MM.1S (cell line): Measurements from ENCODE around the gene CCR9.

ENCODE experiments used
- DNase-seq: peaks from one replicate; pipeline ENCODE4 v3.0.0-alpha.2; 2015
- H2AFZ ChIP-seq: fragments of 300-600 bp; sonication (generic); 2 replicates; pipeline ENCODE4 v1.6.0; 2016; ENCODE audit warnings: antibody characterized with exemption, low read length
- H3F3A ChIP-seq: fragments of 300-600 bp; sonication (generic); 2 replicates; pipeline ENCODE4 v1.6.1; 2016; ENCODE audit warnings: mild to moderate bottlenecking, antibody characterized with exemption, low read length, moderate library complexity, mixed read lengths; ENCODE audit not compliant: insufficient read depth
- H3K27ac ChIP-seq: fragments of 300-600 bp; sonication (generic); 2 replicates; pipeline ENCODE4 v1.5.1; 2016; ENCODE audit warnings: mild to moderate bottlenecking, low read length
- H3K27me3 ChIP-seq: fragments of 300-600 bp; sonication (generic); replicated peaks from 2 replicates; pipeline ENCODE4 v1.6.0; 2016; ENCODE audit warnings: low read length; ENCODE audit not compliant: insufficient read depth
- H3K36me3 ChIP-seq: fragments of 300-600 bp; sonication (generic); replicated peaks from 2 replicates; pipeline ENCODE4 v1.6.1; 2016; ENCODE audit warnings: mild to moderate bottlenecking, low read length, mixed read lengths; ENCODE audit not compliant: insufficient read depth
- H3K4me1 ChIP-seq: fragments of 300-600 bp; sonication (generic); 2 replicates; pipeline ENCODE4 v1.6.1; 2016; ENCODE audit warnings: low read length, mixed read lengths
- H3K4me2 ChIP-seq: fragments of 300-600 bp; sonication (generic); 2 replicates; pipeline ENCODE4 v1.6.0; 2016; ENCODE audit warnings: low read depth, low read length
- H3K4me3 ChIP-seq: fragments of 300-600 bp; sonication (generic); 2 replicates; pipeline ENCODE4 v1.5.1; 2016; ENCODE audit warnings: low read length, mixed read lengths
- H3K79me2 ChIP-seq: fragments of 300-600 bp; sonication (generic); 2 replicates; pipeline ENCODE4 v1.6.1; 2016; ENCODE audit warnings: mixed run types, low read length, mixed read lengths
- H3K9ac ChIP-seq: fragments of 300-600 bp; sonication (generic); 2 replicates; pipeline ENCODE4 v1.6.1; 2016; ENCODE audit warnings: low read length, mixed read lengths
- H3K9me2 ChIP-seq: fragments of 300-600 bp; sonication (generic); replicated peaks from 2 replicates; pipeline ENCODE4 v1.6.1; 2016; ENCODE audit warnings: mild to moderate bottlenecking, low read length, mixed read lengths; ENCODE audit not compliant: insufficient read depth
- H3K9me3 ChIP-seq: fragments of 300-600 bp; sonication (generic); replicated peaks from 2 replicates; pipeline ENCODE4 v1.6.1; 2016; ENCODE audit warnings: mild to moderate bottlenecking, low read length, mixed read lengths; ENCODE audit not compliant: insufficient read depth
- H4K20me1 ChIP-seq: fragments of 300-600 bp; sonication (generic); 2 replicates; pipeline ENCODE4 v1.6.1; 2016; ENCODE audit warnings: mild to moderate bottlenecking, low read length, moderate library complexity, mixed read lengths; ENCODE audit not compliant: insufficient read depth
- EZH2 ChIP-seq: fragments of 300-600 bp; sonication (generic); optimal IDR thresholded peaks from 2 replicates; pipeline ENCODE3; 2017; ENCODE audit warnings: low read depth, mild to moderate bottlenecking, antibody characterized with exemption, low read length, mixed read lengths
- EZH2phosphoT487 ChIP-seq: fragments of 300-600 bp; sonication (generic); IDR thresholded peaks from 2 replicates; pipeline ENCODE4 v1.6.1; 2018; ENCODE audit warnings: antibody characterized with exemption, low read length
- TF ChIP-seq, protein P1 (sequence below): fragments of 300-600 bp; sonication (generic); IDR thresholded peaks from 2 replicates; pipeline ENCODE4 v1.5.1; 2016; ENCODE audit warnings: antibody characterized with exemption, low read length, mixed read lengths

Gene CCR9

DNA sequence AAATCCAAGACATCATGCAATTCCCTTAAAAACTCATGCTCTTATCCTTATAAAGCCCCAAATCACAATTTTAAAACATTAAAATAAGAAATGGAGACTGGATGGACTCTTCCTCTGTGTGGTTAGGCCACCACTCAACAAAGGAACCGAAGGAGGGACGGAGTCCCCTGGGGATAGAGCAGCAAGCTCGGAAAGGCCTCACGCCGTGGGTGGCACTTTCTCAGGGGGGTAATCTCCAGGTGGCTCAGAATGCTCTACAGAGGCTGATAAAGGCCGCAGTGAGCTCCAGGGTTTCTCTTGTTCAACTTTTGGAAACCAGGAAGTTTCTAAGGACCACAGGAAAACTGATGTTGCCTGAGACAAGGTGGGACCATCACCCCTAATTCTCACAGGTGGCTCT is 23.2 kb downstream of the CCR9 start:
- Histone ChIP-seq H3K9me2 (no peaks in the 10 kb centered on the region), H3K27ac (no peak overlapping the region), H3K79me2 (no peaks in the 10 kb centered on the region), H3K36me3 (no peaks in the 10 kb centered on the region), H3K27me3 (no peaks in the 10 kb centered on the region), H3K9ac (no peak overlapping the region), H3K4me2 (no peak overlapping the region), H4K20me1 (no peaks in the 10 kb centered on the region), H2AFZ (no peak overlapping the region), H3K4me3 (no peak overlapping the region), H3K9me3 (no peaks in the 10 kb centered on the region), H3F3A (no peaks in the 10 kb centered on the region), H3K4me1 (no peaks in the 10 kb centered on the region)
- no peak for DNase-seq
- TF ChIP-seq EZH2 (no peak), EZH2phosphoT487 (no peak)
- TF ChIP-seq, protein P1, sequence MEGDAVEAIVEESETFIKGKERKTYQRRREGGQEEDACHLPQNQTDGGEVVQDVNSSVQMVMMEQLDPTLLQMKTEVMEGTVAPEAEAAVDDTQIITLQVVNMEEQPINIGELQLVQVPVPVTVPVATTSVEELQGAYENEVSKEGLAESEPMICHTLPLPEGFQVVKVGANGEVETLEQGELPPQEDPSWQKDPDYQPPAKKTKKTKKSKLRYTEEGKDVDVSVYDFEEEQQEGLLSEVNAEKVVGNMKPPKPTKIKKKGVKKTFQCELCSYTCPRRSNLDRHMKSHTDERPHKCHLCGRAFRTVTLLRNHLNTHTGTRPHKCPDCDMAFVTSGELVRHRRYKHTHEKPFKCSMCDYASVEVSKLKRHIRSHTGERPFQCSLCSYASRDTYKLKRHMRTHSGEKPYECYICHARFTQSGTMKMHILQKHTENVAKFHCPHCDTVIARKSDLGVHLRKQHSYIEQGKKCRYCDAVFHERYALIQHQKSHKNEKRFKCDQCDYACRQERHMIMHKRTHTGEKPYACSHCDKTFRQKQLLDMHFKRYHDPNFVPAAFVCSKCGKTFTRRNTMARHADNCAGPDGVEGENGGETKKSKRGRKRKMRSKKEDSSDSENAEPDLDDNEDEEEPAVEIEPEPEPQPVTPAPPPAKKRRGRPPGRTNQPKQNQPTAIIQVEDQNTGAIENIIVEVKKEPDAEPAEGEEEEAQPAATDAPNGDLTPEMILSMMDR, result no peak

DNA sequence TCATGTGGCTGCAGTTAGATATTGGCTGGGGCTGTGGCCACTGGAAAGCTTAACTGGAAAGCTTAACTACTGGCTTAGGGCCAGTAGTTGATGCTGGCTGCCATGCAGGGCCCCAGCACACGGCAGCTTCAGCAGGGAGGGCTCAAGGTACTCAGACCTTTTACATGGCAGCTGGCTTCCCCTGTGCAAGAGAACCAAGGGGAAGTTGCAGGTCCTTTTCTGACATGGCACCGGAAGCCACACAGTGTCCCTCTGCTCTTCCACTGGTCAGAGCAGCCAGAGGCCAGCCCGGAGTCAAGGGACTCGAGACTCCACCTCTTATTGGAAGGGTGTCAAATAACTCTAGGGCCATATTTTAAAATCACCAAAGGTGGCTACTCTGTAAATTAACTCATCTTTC is 24.5 kb downstream of the CCR9 start:
- Histone ChIP-seq H3K36me3 (no peaks in the 10 kb centered on the region), H3K9me3 (no peaks in the 10 kb centered on the region), H3K4me3 (no peak overlapping the region), H3K27ac (no peak overlapping the region), H3K4me2 (no peak overlapping the region), H3K9me2 (no peaks in the 10 kb centered on the region), H3K4me1 (no peaks in the 10 kb centered on the region), H3F3A (no peaks in the 10 kb centered on the region), H3K79me2 (no peaks in the 10 kb centered on the region), H4K20me1 (no peaks in the 10 kb centered on the region), H3K27me3 (no peaks in the 10 kb centered on the region), H3K9ac (no peak overlapping the region), H2AFZ (no peak overlapping the region)
- TF ChIP-seq EZH2 (no peak), EZH2phosphoT487 (no peak)
- TF ChIP-seq, protein P1, result no peak
- no peak for DNase-seq

DNA sequence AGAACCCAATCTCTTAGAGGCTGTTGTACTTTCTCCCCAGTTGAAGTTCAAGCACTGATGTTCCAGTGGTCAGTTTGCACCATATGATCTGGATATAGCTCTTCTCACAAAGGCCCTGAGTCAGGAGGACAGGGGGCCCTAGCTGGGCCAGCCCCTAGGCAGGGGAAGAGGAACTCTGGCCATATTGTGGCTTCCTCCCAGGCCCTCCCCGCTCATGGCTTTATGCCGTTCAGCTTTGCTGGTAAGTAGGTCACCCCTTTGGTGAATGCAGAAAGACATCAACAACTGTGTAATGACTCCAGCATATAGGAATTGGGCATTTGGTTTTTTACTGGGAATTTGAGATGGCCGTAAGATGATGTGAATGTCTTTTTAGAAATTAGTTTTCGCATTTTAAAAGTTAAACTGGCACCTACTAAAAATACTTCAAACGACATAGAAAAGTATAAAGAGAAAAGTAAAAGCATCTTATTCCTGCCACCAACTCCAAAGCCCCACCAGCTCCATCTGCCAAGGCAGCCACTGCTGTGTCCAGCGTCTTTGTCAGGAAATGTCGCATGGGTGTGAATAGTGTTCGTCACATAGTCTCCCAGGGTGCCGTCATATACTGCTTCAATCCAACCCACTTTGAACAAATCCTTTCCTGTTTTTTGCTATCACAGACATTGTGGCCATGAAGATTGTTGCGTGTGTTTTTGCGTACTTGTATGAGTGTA is 25.3 kb downstream of the CCR9 start:
- Histone ChIP-seq H3K36me3 (no peaks in the 10 kb centered on the region), H3K4me2 (no peak overlapping the region), H3K9ac (no peak overlapping the region)

More for the DNA sequence above, 25.3 kb downstream of the CCR9 start:
- TF ChIP-seq, protein P1, result no peak
- TF ChIP-seq EZH2, result no peak
- no peak for TF ChIP-seq EZH2phosphoT487
- Histone ChIP-seq H3F3A (no peaks in the 10 kb centered on the region), H4K20me1 (no peaks in the 10 kb centered on the region), H3K4me1 (0 out of 2 replicates have a peak, but pooled peaks cover 4% of the 10 kb centered on the region), H3K4me3 (no peak overlapping the region), H2AFZ (no peak overlapping the region), H3K9me3 (no peaks in the 10 kb centered on the region), H3K27me3 (no peaks in the 10 kb centered on the region), H3K9me2 (no peaks in the 10 kb centered on the region), H3K27ac (no peak overlapping the region), H3K79me2 (no peaks in the 10 kb centered on the region)
- DNase-seq, result no peak
